ENCODE results near the gene CCDC57. TPM values are rescaled to one million over a fixed set of nuclear protein-coding genes. Genes with fewer than 3 reads are reported as not detected.
A peak's percentile ranks its signal among the peaks of the same experiment; 100 is the strongest.

The CCDC57 gene
- total RNA-seq, 1 donor from 2014 or later: 56.6 TPM

- Mint-ChIP-seq H3K27ac (no peak overlapping the region), H3K27me3 (no peaks in the 10 kb centered on the region), H3K36me3 (ENCODE audit: low read depth) (peaks cover 2% of the 10 kb centered on the region), H3K9me3 (no peaks in the 10 kb centered on the region), H3K4me3 (no peak overlapping the region), H3K4me1 (peaks cover 23% of the 10 kb centered on the region)
- intact Hi-C loops (cut with micrococcal nuclease): no loop called here
- ChIA-PET CTCF (no interaction called here), POLR2A (interaction anchor here (1.4 kb wide), 1 partner anchor 78 kb away, joined by 4 read pairs; the partner anchor contains the start of genes CENPX and LRRC45)
- ATAC-seq (ENCODE audit: low read depth): no peak
- no peak for TF ChIP-seq CTCF (IDR thresholded peaks at IDR 0.05)
- no peak for DNase-seq
These were observed 111.9 kb downstream of the CCDC57 start for GRCh38 chr17:82100502-82101298.

DNA sequence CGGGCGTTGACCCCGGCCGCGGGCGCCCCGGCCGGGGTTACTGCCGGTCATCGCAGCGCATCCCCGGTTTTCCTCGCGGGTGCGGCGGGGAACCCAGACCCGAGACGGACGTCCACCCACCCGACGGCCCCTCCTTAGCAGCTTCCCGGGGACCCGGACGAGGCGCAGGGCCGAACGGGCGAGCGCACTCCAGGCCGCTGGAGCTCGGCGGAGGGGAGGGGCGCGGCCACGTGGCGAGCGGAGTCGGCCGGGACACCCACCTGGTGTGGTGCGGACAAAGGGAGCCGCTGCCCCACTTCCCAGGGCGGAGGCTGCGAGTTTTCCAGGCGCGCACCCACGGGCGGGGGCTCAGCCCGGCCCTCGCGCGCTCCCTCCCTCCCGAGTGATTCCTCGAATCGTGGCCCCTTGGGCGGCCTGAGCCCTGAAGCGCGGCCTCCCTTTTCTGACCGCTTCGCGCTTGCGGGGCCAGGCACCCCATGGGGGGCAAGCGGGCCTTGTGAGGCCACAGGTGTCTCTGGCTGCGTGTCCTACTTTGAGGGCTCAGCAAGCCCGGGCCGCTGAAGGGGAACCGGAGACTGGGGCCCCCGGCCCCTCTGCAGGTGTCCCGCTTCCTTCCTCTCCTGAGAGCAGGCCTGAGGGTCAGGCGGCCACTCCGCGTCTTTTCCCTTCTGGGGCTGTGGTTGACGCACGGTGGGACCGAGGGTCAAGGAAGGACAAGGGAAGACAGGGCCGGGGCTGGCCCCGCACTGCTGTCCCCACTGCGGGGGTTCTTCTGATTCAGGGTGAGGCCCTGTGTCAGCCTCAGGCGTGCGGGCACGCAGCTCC, 113.5 kb downstream of the CCDC57 start:
- peaks cover 16% of the 10 kb centered on the region for H3K4me1 Mint-ChIP-seq
- POLR2A ChIA-PET: interaction anchor here (0.6 to 3.5 kb wide), 22 partner anchors 8 to 493 kb away, joined by 3 to 28 read pairs (median 4); partner anchors contain the start of genes ARL16, CCDC137, CENPX and DCXR
- CTCF ChIA-PET: interaction anchor here (1.2 to 1.8 kb wide), 3 partner anchors 8 to 69 kb away, joined by 4 to 6 read pairs (median 4); partner anchors contain the start of gene DCXR
- no peak for TF ChIP-seq CTCF (IDR thresholded peaks at IDR 0.05)
- peaks cover 6% of the 10 kb centered on the region for H3K36me3 Mint-ChIP-seq (ENCODE audit: low read depth)
- ATAC-seq (ENCODE audit: low read depth) (peak; percentile 2), DNase-seq (no peak)
- no peaks in the 10 kb centered on the region for H3K9me3 Mint-ChIP-seq
- peak overlapping the region; percentile 83 for H3K4me3 Mint-ChIP-seq
- intact Hi-C loops (cut with micrococcal nuclease): loop anchor here (1.0 to 10.0 kb wide), 11 partner anchors 34 to 653 kb away; partner anchors contain the start of genes ACTG1, ASPSCR1, DCXR and DUS1L
- H3K27me3 Mint-ChIP-seq: no peaks in the 10 kb centered on the region
- peak overlapping the region; percentile 79 for H3K27ac Mint-ChIP-seq

GRCh38 chr17:82098169-82098938, 114.3 kb downstream of the CCDC57 start, which contains the start of gene FASN:
Gene FASN, minus strand, starts transcription at chr17:82098236. Its CDS starts 1,791 bp downstream, at chr17:82096445.
- peaks cover 16% of the 10 kb centered on the region for H3K4me1 Mint-ChIP-seq
- CTCF ChIA-PET: interaction anchor here (1.2 to 1.8 kb wide), 3 partner anchors 8 to 68 kb away, joined by 4 to 6 read pairs (median 4); partner anchors contain the start of gene DCXR
- H3K4me3 Mint-ChIP-seq: peak within 1 kb of the TSS; percentile 73
- TF ChIP-seq CTCF (IDR thresholded peaks at IDR 0.05): no peak
- DNase-seq (peak; percentile 90), ATAC-seq (ENCODE audit: low read depth) (peak; percentile 78)
- intact Hi-C loops (cut with micrococcal nuclease): loop anchor here (1.0 to 10.0 kb wide), 11 partner anchors 33 to 654 kb away; partner anchors contain the start of genes ACTG1, ASPSCR1, DCXR and DUS1L
- POLR2A ChIA-PET: interaction anchor here (0.6 to 3.5 kb wide), 23 partner anchors 8 to 494 kb away, joined by 3 to 28 read pairs (median 4); partner anchors contain the start of genes ARL16, CCDC137, DCXR and DUS1L
- H3K9me3 Mint-ChIP-seq: no peaks in the 10 kb centered on the region
- no peak within 1 kb of the TSS for H3K27ac Mint-ChIP-seq
- H3K36me3 Mint-ChIP-seq (ENCODE audit: low read depth): peaks cover 8% of the 10 kb centered on the region
- H3K27me3 Mint-ChIP-seq: no peaks in the 10 kb centered on the region

DNA sequence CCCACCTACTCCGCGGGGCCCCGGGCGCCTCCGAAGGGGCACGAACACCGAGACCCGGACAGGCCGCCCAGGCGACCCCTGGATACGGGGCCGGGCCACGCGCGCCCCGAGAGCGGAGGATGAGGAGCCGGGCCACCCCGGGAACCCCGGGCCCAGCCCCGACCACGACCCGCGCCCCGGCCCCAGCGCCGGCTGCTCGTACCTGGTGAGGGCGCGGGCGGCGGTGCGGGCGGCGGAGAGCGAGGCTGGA, 114.8 kb downstream of the CCDC57 start:
- Mint-ChIP-seq H3K27ac (no peak overlapping the region), H3K4me1 (peaks cover 16% of the 10 kb centered on the region)
- POLR2A ChIA-PET: interaction anchor here (1.0 to 3.5 kb wide), 14 partner anchors 8 to 414 kb away, joined by 3 to 28 read pairs (median 4); partner anchors contain the start of genes ARL16, DCXR, DUS1L and HGS

More for the DNA sequence above, 114.8 kb downstream of the CCDC57 start:
- DNase-seq: no peak
- CTCF ChIA-PET: interaction anchor here (1.5 to 1.8 kb wide), 2 partner anchors 9 to 68 kb away, joined by 4 to 6 read pairs; no protein-coding TSS in a partner anchor
- H3K27me3 Mint-ChIP-seq: no peaks in the 10 kb centered on the region
- intact Hi-C loops (cut with micrococcal nuclease): loop anchor here (1.0 to 10.0 kb wide), 11 partner anchors 33 to 654 kb away; partner anchors contain the start of genes ACTG1, ASPSCR1, DCXR and DUS1L
- no peak for TF ChIP-seq CTCF (IDR thresholded peaks at IDR 0.05)
- no peak for ATAC-seq (ENCODE audit: low read depth)
- H3K9me3 Mint-ChIP-seq: no peaks in the 10 kb centered on the region
- H3K4me3 Mint-ChIP-seq: peak overlapping the region; percentile 73
- H3K36me3 Mint-ChIP-seq (ENCODE audit: low read depth): peaks cover 12% of the 10 kb centered on the region

All from activated B cell treated with CpG ODN at 0.5 μM for 24 hours (primary cell).